DMS153 treated with DMSO at 0.1 percent for 48 hours (cell line): ENCODE data around the gene DLGAP1.
"Not testable (repeated sequence)": the region's sequence is repeated elsewhere in the genome, so short reads cannot be mapped to it uniquely, and the experiment has no call there.

Experiments used
- DNase-seq: peaks from one replicate; lab custom pipeline; 2025; ENCODE audit not compliant: unreplicated experiment; lab: John Stamatoyannopoulos, UW

Gene DLGAP1

DNA sequence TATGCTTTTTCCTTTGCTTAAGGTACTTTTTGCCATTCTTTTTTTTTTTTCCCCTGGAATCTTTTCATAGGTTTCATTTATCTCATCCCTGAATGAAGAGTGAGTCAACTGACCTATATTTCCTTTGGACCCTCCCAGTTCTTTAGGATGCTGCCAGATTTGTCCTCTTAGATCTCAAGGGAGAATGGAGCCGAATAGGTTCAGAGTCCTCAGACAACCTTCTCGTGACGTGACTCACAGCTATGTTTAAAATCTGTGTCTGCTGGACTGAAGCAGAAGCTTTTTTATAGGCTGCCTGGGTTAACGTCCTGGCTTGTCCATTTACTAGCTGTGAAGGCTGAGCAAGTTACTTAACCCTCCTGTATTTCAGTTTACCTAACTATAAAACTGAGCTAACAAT is 358.6 kb downstream of the DLGAP1 start:
- DNase-seq = no peak

GRCh38 chr18:4093676-4094075 is 361.4 kb downstream of the DLGAP1 start:
- DNase-seq = no peak

DNA sequence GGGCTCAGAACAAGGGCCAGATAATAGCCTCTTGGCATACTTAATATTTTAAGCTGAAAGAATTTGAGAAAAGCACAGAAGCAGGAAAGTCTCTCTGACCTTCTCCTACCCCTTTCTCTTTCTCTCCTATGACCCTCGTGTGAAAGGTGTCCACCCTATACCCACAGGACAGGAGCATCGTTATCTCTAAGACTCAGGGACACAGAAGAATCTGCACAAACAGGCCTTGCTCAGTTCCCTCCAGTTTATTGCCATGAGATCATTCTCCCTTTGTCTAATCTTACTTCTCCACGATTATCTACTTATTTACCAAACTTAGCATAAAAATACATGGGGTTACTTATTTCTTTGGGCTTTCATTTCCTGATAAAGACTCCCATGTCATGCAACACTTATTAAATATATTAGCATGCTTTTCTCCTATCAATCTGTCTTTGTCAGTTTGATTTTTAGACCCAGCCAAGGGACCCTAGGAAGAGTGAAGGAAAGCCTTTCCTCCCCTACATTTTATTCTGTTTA is 370.7 kb downstream of the DLGAP1 start:
- DNase-seq = no peak

DNA sequence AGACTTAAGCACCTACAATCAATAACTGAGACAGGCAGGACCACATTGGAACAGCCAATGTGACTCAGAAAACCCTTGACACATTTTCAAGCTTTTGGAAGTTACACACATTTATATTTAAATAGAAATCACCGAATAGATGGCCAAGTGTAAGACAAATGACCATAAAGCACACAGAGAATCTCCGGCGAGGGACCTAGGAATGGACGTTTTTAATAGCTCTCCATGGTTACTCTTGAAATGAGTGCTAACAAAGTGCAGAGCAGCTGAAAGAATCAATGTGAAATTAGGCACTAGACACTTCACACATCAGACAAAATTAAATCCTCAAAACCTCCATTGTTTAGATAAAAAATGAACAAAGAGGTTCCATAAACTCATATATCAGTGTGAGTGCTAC is 376.9 kb downstream of the DLGAP1 start:
- no peak for DNase-seq

GRCh38 chr18:4077721-4078120 is 377.4 kb downstream of the DLGAP1 start:
- no peak for DNase-seq

GRCh38 chr18:4077204-4077603 is 377.9 kb downstream of the DLGAP1 start:
- no peak for DNase-seq

GRCh38 chr18:4074647-4075046 is 380.5 kb downstream of the DLGAP1 start:
- DNase-seq = no peak

DNA sequence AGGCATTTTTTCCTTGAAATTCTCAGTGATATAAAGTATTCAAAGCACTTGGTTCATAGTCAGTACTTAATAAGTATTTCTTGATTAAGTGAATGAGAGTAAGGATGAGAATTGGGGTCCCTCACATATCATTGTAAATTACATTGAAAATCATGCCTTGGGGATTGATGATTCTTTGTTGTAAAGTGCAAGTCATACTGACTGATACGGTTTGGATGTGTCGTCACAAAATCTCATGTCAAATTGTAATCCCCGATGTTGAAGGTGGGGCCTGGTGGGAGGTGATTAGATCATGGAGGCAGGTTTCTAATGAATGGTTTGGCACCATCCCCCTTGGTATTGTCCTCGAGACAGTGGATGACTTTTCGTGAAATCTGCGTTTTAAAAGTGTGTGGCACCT is 385.9 kb downstream of the DLGAP1 start:
- DNase-seq = no peak

- no peak for DNase-seq
Measured at GRCh38 chr18:4068552-4069158, 386.5 kb downstream of the DLGAP1 start.

DNA sequence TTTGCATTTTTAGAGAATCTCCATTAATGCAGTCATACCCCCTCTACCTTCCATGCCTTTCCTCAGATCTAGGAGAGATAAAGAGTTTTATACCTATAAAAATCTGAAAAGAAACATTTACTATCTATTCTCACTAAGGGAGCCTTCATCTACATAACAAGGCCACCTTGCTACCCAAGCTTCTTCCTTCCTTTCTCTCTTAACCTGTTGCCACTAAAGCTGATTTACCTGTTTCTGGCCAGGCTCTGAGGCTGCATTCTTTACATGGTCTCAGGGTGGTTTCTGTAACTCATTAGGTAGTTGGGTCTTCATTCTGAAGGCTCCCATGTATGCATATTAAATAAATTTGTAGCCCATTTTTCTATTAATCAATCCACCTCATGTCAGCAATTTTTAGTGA is 391.6 kb downstream of the DLGAP1 start:
- no peak for DNase-seq

DNA sequence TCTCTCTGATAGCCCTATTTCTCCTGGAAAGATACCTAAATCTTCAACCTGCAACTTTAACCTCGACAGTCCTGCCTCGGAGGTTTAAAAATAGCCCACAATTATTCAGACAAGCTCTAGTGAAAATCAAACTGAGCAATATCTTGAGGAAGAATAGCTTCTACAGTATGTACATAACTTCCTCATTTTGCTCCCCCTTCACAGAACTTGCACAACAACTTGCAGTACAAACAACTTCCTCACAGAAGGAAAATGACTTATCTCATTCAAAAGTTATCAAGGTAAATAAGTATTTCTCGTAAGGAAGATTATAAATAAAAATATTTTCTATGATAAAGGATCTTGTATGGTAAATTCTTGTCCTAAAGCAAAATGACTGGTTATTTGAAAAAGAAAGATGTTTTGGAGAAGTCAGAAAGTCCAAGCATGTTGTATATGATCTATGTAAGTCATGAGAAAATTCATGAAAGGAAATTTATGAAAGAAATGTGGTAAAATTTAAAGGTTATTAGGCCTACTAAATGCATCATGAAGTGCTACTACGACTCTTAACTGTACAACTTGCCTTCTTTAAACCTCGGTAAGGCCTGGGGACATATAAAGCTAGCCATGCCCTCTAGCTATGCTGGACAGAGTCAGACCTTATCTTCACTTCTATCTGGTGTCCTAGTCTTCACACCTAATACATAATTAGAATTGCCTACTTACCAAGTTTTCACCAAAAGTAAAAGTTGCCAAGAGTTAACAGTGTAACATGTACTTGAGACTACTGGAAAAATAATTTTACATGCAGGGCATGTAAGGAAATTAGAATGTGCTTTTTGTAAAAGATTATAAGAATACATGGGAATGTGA is 394.5 kb downstream of the DLGAP1 start:
- DNase-seq = no peak

DNA sequence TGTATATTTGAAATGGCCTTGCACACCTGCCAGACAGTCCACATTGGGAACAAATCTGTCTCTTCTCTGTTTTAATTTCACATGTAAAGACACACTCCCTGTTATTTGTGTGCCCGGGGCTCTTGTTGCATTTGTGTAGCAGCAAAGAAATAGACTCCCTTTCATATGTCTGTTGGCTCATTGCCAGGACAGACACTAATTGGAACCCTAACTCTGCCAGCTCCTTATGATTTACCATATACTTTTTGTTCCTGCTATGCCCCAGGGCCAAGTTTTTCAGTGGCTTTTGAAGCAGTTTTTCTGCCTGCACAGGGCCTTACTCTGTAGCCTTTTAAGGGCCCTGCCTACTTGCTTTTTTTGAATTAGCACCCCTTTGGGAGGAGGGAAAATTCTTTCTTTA is 396.9 kb downstream of the DLGAP1 start:
- DNase-seq = no peak

DNA sequence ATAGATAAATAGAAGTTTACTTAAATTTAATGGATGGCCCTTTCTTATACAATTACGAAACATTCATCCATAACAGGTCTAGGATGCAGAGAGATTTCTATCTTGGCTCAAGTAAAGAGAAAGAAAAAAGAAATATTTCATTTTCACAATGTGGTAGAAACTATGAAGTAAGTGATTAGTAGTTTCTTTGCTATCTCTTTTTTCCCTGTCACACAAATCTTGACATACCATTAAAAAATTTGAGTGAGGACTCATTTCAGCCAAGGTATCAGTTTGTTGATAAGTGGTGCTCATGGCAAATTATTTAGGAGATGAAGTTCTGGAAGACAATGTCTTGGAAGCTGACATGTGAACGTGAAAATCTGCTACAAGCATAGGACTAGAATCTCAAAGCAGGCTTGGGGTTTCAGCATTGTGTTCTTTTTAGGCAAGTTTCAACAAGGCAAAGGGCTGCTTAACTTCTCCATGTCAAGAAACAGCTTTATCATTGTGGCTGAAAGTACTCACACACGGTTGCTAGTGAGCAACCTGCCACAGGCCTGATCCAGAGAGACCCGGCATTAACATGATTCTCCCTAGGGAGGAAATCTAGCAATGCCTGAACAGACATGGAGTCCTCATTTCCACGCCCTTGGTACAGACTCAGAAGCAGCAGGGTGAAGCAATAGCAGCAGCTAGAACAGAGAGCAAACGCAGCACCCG is 414.6 kb downstream of the DLGAP1 start:
- DNase-seq = no peak

- no peak for DNase-seq
Measured at GRCh38 chr18:4035521-4035920, 419.6 kb downstream of the DLGAP1 start.

DNA sequence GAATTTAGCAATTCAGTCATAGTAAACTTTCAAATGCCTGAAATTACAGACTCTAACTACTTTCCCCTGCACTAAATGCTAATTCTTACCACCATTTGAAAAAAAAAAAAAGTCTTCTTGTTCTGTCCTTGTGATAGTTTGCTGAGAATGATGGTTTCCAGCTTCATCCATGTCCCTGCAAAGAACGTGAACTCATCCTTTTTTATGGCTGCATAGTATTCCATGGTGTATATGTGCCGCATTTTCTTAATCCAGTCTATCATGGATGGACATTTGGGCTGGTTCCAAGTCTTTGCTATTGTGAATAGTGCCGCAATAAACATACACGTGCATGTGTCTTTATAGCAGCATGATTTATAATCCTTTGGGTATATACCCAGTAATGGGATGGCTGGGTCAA is 420.3 kb downstream of the DLGAP1 start:
- DNase-seq = not testable (repeated sequence)

DNA sequence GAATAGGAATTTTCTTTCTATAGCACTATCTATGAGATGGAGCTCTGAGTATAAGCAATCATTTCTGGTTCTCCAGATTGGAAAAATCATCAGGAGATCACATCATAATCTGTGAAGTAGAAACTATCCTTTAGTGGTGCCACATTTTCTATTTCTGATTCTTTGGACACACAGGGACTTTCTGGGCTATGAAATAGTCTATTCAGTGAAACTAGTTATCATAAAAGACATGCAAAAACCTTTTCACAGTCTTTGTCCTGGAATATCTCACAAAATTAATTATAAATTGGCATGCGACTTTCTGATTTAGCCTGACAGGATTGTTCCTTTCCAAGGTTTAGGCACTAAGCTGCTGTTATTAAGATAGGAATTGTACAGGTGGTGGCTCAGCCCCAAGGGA is 428.6 kb downstream of the DLGAP1 start:
- no peak for DNase-seq

- DNase-seq = no peak
Measured at GRCh38 chr18:4024702-4025101, 430.4 kb downstream of the DLGAP1 start.

- DNase-seq = not testable (repeated sequence)
Measured at GRCh38 chr18:4022749-4023148, 432.4 kb downstream of the DLGAP1 start.

DNA sequence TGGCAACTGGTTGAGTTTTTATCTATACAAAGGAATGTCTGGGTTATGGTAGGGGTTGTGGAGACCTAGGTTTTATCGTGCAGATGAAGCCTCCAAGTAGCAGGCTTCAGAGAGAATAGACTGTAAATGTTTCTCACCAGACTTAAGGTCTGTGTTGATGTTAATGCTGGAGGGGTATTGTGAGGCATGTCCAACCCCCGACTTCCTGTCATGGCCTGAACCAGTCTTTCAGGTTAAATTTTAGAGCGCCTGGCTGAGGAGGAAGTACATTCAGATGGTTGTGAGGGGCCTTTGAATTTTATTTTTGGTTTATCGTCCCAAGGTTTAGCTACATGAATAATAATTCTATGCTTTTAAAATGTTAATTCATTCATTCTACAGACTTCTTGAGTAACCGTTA is 435.1 kb downstream of the DLGAP1 start:
- no peak for DNase-seq

GRCh38 chr18:4017480-4017879 is 437.6 kb downstream of the DLGAP1 start:
- DNase-seq = no peak

DNA sequence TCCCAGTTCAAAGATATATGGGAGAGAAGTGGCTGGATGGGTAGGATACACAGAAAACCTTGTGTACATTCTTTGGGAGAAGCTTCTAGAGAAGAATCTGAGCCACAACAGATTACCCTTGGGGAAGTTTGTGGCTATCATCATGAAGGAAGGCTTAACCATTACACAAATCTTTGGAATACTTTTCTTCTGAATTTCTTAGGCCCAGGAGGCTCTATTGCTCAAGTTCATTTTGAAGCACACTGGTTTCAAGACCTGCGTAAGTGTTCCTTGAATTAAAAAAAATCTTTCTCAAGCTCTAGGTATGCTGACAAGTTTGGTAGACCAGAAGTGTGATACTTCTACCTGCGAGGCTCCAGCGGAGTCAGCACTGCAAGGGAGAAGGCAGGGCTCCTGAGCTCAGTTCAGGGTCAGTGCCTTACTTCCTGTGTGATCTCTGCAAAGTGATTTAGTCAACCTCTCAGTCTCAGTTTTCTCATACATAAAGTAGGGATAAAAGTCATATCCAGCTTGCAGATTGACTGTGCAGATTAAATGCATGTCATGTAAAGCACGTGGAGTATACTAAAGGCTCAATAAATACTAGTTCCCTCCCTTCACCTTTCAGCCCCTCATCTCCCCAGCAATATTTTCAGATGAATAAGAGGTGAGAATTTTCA is 438.6 kb downstream of the DLGAP1 start:
- DNase-seq = no peak
